HFFc6 (cell line): ENCODE results near the gene MAP1B. TPM values are rescaled to one million over a fixed set of nuclear protein-coding genes. Genes with fewer than 3 reads are reported as not detected.

Source experiments
- DNase-seq: peaks from one replicate; pipeline ENCODE4 v3.0.0-alpha.2; 2018
- H3K27ac Mint-ChIP-seq: 2 replicates; pipeline ENCODE4 v1.8.0; 2020; ENCODE audit warnings: mild to moderate bottlenecking, mixed read lengths
- H3K27me3 Mint-ChIP-seq: 2 replicates; pipeline ENCODE4 v1.8.0; 2021; ENCODE audit warnings: mild to moderate bottlenecking, moderate library complexity, mixed read lengths; ENCODE audit not compliant: insufficient read depth
- H3K36me3 Mint-ChIP-seq: 2 replicates; pipeline ENCODE4 v1.8.0; 2021; ENCODE audit warnings: low read depth, mixed read lengths
- H3K4me1 Mint-ChIP-seq: 2 replicates; pipeline ENCODE4 v1.8.0; 2020; ENCODE audit warnings: low read depth, mixed read lengths
- H3K4me3 Mint-ChIP-seq: 2 replicates; pipeline ENCODE4 v1.8.0; 2020; ENCODE audit warnings: mild to moderate bottlenecking, moderate library complexity, mixed read lengths
- H3K9me3 Mint-ChIP-seq: 2 replicates; pipeline ENCODE4 v1.8.0; 2020; ENCODE audit warnings: mild to moderate bottlenecking, mixed read lengths
- total RNA-seq, 6 experiments: library from RNA; stranded (reverse); fragmentation: NEBNext Ultra II Directional; extraction: Animal tissue kit (Norgen Biotek cat#: 25700); gene quantifications; 2 replicates in 1 of 6; 3 replicates in 5 of 6; pipeline ENCODE4 v1.2.3, GENCODE V29; 2021
- TF ChIP-seq, protein P1 (sequence below): fragments of 200-600 bp; sonication (generic); IDR thresholded peaks from 2 replicates; pipeline ENCODE4 v1.5.0; 2021; ENCODE audit warnings: antibody characterized with exemption, mild to moderate bottlenecking

The MAP1B gene
- total RNA-seq, 6 experiments from 2014 or later = 164 to 272 (median 235) TPM

DNA sequence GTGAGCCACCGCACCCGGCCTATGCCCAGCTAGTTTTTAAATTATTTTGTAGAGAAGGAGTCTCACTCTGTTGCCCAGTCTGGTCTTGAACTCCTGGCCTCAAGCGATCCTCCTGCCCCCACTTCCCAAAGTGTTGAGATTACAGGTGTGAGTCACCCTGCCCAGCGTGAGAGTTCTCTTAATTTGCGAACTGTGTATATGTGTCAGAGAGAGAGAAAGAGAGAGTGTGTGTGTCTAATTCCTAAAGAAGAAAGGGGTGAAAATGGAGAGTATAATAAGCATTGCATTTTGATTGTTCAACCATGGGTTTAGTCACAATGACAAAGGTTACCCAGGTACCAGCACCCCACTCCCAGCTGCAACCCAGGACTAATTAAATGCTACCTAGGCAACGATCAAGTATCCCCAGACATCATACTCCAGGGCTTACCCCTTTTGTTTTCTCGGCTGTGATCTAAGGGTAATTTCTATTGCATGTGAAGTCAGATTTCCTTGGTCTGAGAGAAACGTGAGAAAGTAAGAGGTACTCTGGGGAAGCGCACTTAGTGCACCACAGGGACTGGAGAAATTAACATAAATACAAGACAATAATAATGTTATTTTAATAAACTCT is 16.6 kb downstream of the MAP1B start:
- Mint-ChIP-seq H3K4me3 (0 out of 2 replicates have a peak overlapping the region, but pooled peaks have one; percentile 13), H3K36me3 (peaks cover 53% of the 10 kb centered on the region), H3K27ac (peak overlapping the region; percentile 36; the same call in 1 of the 2 replicates), H3K4me1 (peaks cover 73% of the 10 kb centered on the region), H3K9me3 (no peaks in the 10 kb centered on the region), H3K27me3 (no peaks in the 10 kb centered on the region)
- DNase-seq = no peak
- TF ChIP-seq, protein P1, sequence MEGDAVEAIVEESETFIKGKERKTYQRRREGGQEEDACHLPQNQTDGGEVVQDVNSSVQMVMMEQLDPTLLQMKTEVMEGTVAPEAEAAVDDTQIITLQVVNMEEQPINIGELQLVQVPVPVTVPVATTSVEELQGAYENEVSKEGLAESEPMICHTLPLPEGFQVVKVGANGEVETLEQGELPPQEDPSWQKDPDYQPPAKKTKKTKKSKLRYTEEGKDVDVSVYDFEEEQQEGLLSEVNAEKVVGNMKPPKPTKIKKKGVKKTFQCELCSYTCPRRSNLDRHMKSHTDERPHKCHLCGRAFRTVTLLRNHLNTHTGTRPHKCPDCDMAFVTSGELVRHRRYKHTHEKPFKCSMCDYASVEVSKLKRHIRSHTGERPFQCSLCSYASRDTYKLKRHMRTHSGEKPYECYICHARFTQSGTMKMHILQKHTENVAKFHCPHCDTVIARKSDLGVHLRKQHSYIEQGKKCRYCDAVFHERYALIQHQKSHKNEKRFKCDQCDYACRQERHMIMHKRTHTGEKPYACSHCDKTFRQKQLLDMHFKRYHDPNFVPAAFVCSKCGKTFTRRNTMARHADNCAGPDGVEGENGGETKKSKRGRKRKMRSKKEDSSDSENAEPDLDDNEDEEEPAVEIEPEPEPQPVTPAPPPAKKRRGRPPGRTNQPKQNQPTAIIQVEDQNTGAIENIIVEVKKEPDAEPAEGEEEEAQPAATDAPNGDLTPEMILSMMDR = no peak

DNA sequence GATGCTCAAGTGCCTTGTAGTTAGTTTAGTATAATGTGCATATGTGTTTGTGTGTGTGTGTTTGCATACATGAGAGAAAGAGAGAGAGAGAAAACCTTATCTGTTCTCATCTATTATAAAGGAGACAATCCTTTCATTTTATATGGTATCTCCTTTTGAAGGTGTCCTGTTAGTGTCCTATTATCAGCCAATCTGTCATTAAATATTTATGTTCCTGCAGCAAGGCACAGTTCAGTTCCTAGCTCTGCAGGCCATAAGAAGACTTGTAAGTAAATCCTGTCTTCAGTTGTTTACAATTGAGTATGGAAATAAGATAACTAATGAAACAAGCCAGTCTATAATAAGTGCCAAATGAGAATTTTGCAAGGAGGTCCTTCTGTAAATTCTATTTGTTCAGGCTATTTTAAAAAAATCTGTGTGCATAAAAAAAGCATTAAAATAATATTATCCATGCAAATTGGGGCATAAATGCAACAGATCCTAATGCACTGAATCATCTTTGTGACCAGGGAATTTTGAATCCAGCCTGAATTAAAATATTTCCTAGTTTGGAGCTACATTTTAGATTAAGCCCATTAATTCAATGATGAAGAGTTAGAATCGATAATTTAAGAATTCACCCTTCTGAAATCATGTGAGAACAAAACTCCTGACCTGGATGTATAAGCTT is 18.1 kb downstream of the MAP1B start:
- Mint-ChIP-seq H3K27me3 (no peaks in the 10 kb centered on the region), H3K36me3 (peaks cover 50% of the 10 kb centered on the region), H3K4me1 (peaks cover 88% of the 10 kb centered on the region), H3K27ac (peak overlapping the region; percentile 62), H3K9me3 (no peaks in the 10 kb centered on the region), H3K4me3 (peak overlapping the region; percentile 58)
- no peak for DNase-seq
- TF ChIP-seq, protein P1 = no peak

DNA sequence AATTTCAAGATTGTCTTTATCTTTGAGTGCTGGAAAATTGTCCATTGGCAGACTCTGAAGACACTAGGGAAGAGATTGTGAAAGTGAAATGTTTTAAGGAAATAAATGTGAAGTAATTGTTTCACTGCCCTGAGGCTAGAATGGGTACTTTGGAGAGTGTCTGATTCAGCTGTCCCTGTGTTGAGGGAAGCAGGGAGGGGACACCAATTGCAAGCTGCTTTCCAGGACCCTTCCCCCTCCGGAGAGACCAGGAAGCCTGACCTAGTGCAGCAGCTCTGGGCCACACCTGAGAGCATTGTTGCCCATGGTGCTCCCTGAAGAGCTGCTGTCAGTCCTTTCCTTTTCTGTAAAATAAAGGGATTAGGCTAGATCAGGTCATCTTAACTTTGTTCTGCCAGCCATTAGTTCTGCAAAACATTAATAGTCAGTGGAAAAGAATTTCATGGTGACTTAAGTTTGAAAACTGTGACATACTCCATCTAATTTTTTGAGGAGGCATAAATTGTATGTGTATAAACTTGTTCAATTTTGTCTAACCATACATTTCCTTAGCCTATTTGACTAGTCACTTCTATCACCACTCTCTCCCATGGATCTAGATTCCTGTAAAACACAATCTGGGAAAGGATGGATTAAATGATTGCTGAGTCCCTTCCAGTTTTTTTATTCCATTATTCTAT is 18.8 kb downstream of the MAP1B start:
- Mint-ChIP-seq H3K4me3 (peak overlapping the region; percentile 58), H3K4me1 (peaks cover 90% of the 10 kb centered on the region), H3K36me3 (peaks cover 52% of the 10 kb centered on the region), H3K27ac (peak overlapping the region; percentile 62), H3K9me3 (no peaks in the 10 kb centered on the region), H3K27me3 (no peaks in the 10 kb centered on the region)
- DNase-seq = peak; percentile 50
- TF ChIP-seq, protein P1 = no peak

DNA sequence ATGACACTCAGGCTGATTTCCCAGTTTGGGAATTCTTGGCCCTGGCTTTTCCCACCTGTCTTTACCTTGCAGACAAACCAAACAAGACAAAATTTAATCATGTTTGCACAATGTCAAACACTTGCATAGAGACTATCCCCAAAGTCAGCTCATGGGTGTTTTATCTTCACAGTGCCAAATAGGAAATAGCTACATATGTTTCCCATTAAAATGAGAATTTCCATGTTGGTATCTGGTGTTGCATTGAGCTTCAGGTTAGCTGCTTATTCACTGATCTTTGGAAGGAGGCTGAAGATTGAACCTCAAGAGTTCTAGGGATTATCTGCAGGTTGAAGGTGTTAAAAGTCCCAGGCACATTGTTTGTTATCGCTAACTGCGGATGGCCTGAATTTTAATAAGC is 19.5 kb downstream of the MAP1B start:
- TF ChIP-seq, protein P1 = no peak
- Mint-ChIP-seq H3K27ac (peak overlapping the region; percentile 12; the same call in 1 of the 2 replicates), H3K36me3 (peaks cover 51% of the 10 kb centered on the region), H3K4me3 (no peak overlapping the region), H3K9me3 (no peaks in the 10 kb centered on the region), H3K27me3 (no peaks in the 10 kb centered on the region), H3K4me1 (peaks cover 90% of the 10 kb centered on the region)
- DNase-seq = no peak

DNA sequence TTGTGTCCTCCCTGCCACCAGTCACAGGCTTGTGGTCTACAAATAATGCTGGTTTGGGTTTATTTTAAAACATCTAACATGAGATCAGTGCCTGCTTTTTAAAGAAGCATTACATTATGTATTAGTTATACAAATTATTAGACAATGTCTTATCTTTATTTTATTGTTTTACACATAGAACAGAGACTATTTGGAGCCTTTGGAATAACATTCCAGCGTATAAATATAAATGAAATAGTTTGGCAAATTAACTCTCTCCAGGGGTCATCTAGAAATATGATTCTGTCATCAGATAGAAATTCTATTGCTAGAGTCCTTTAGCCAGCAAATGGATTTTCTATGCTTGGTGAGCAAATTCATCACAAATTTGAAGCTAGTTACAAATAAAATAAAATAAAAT is 22.4 kb downstream of the MAP1B start:
- Mint-ChIP-seq H3K36me3 (peaks cover 43% of the 10 kb centered on the region), H3K4me3 (peak overlapping the region; percentile 43), H3K9me3 (no peaks in the 10 kb centered on the region), H3K4me1 (peaks cover 92% of the 10 kb centered on the region), H3K27me3 (no peaks in the 10 kb centered on the region), H3K27ac (peak overlapping the region; percentile 76)
- DNase-seq = peak; percentile 53
- TF ChIP-seq, protein P1 = no peak
